WTC11 (cell line): ENCODE measurements around the gene RAB4A. TPM values are rescaled to one million over a fixed set of nuclear protein-coding genes. Genes with fewer than 3 reads are reported as not detected.

Experiments
- ATAC-seq: fragments of 200-7000 bp; cut with Tn5 transposase; 2 replicates; pipeline ENCODE4 v1.10.0; 2021; ENCODE audit warnings: mild to moderate bottlenecking, moderate library complexity
- CTCF ChIA-PET: fragments of 300-600 bp; sonication (Branson Sonifier 250); formaldehyde crosslinking; loops from one replicate; lab custom pipeline; 2021; ENCODE audit warnings: antibody characterized with exemption; lab: Charles Lee
- POLR2A ChIA-PET: fragments of 350-600 bp; sonication (Branson Sonifier 250); formaldehyde crosslinking; loops from one replicate; lab custom pipeline; 2021; ENCODE audit warnings: antibody characterized with exemption; lab: Charles Lee
- DNase-seq: peaks from one replicate; pipeline ENCODE4 v3.0.0; 2021; ENCODE audit warnings: low spot score
- H3K27ac Mint-ChIP-seq: 2 replicates; pipeline ENCODE4 v1.8.0; 2021; ENCODE audit warnings: mixed read lengths
- H3K27me3 Mint-ChIP-seq: 2 replicates; pipeline ENCODE4 v1.8.0; 2021; ENCODE audit warnings: low read depth, mild to moderate bottlenecking, moderate library complexity, mixed read lengths
- H3K36me3 Mint-ChIP-seq: 2 replicates; pipeline ENCODE4 v1.8.0; 2021; ENCODE audit warnings: mixed read lengths
- H3K4me1 Mint-ChIP-seq: 2 replicates; pipeline ENCODE4 v1.8.0; 2022; ENCODE audit warnings: mixed read lengths
- H3K4me3 Mint-ChIP-seq: 2 replicates; pipeline ENCODE4 v1.8.0; 2021; ENCODE audit warnings: mild to moderate bottlenecking, moderate library complexity, mixed read lengths
- H3K9me3 Mint-ChIP-seq: 2 replicates; pipeline ENCODE4 v1.8.0; 2021; ENCODE audit warnings: mixed read lengths
- CREM ChIP-seq: sonication (generic); formaldehyde crosslinking; IDR thresholded peaks from 2 replicates; pipeline ENCODE4 v1.8.1; 2022; ENCODE audit warnings: mild to moderate bottlenecking, missing genetic modification reagents, moderate library complexity
- ELF4 ChIP-seq: sonication (generic); formaldehyde crosslinking; IDR thresholded peaks from 2 replicates; pipeline ENCODE4 v1.8.1; 2022; ENCODE audit warnings: low read depth, mild to moderate bottlenecking, moderate library complexity, missing genetic modification reagents
- GABPB1 ChIP-seq: sonication (generic); formaldehyde crosslinking; IDR thresholded peaks from 2 replicates; pipeline ENCODE4 v1.8.1; 2023; ENCODE audit warnings: mild to moderate bottlenecking, missing genetic modification reagents
- HMGA2 ChIP-seq: fragments of 250-450 bp; sonication (Bioruptor Pico); IDR thresholded peaks from 2 replicates; pipeline ENCODE4 v1.4.0; 2021; ENCODE audit warnings: mild to moderate bottlenecking, moderate library complexity
- JAZF1 ChIP-seq: fragments of 250-450 bp; sonication (Bioruptor Pico); IDR thresholded peaks from 2 replicates; pipeline ENCODE4 v1.9.0; 2021; ENCODE audit warnings: moderate library complexity, mild to moderate bottlenecking, inconsistent platforms
- NR1H2 ChIP-seq: sonication (generic); formaldehyde crosslinking; IDR thresholded peaks from 2 replicates; pipeline ENCODE4 v1.9.0; 2021; ENCODE audit warnings: mild to moderate bottlenecking, moderate library complexity, missing genetic modification reagents
- OVOL2 ChIP-seq: fragments of 250-450 bp; sonication (Bioruptor Pico); IDR thresholded peaks from 2 replicates; pipeline ENCODE4 v1.9.0; 2021; ENCODE audit warnings: mild to moderate bottlenecking, borderline replicate concordance
- SP1 ChIP-seq: sonication (generic); formaldehyde crosslinking; conservative IDR thresholded peaks from 2 replicates; pipeline ENCODE4 v1.8.1; 2022; ENCODE audit warnings: missing genetic modification reagents
- ZNF121 ChIP-seq: sonication (generic); formaldehyde crosslinking; IDR thresholded peaks from 2 replicates; pipeline ENCODE4 v1.8.0; 2023; ENCODE audit warnings: missing genetic modification reagents
- total RNA-seq: library from RNA; stranded (reverse); gene quantifications from 3 replicates; pipeline ENCODE4 v1.2.3, GENCODE V29; 2021
- TF ChIP-seq, protein P1 (sequence below): sonication (generic); formaldehyde crosslinking; IDR thresholded peaks from 2 replicates; pipeline ENCODE4 v1.8.0; 2022; ENCODE audit warnings: mild to moderate bottlenecking, missing genetic modification reagents
- TF ChIP-seq, protein P2 (sequence below): fragments of 200-600 bp; IDR thresholded peaks from 2 replicates; pipeline ENCODE4 v1.8.0; 2022; ENCODE audit warnings: antibody characterized with exemption
- TF ChIP-seq, protein P3 (sequence below): fragments of 250-450 bp; sonication (Bioruptor Pico); IDR thresholded peaks from 2 replicates; pipeline ENCODE4 v1.8.0; 2021; ENCODE audit warnings: mild to moderate bottlenecking

The RAB4A gene
- total RNA-seq, 1 experiment from 2014 or later: 67.9 TPM

DNA sequence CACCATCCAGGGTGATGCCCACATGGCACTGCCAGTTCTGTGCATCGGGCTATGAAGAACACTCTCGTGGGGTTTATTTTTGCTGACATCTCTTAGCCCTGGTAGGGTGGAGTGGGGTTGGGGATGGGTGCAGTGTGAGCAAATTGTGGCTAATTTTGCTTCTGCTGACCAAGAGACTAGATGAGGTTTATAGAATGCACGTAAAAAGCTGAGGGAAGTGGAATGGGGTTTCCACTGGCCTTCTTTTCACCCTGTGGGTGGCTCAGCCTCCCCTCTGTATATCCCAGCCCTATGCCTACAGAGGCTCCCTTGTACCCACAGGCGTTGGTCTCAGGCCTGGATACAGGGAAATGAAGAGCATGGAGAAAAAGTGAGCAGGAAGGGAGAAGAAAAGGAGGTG is 44.1 kb upstream of the RAB4A start:
- ChIA-PET CTCF (interaction anchor here (0.7 to 5.6 kb wide), 23 partner anchors 10 to 562 kb away, joined by 3 to 61 read pairs (median 5); partner anchors contain the start of gene RHOU), POLR2A (interaction anchor here (0.6 kb wide), 1 partner anchor 490 kb away, joined by 4 read pairs; no protein-coding TSS in a partner anchor)
- no peak overlapping the region for H3K27ac Mint-ChIP-seq
- ATAC-seq (no peak), DNase-seq (no peak)
- TF ChIP-seq OVOL2 (CRISPR knock-in tag): no peak
- TF ChIP-seq SP1 (CRISPR knock-in tag): no peak
- TF ChIP-seq NR1H2 (CRISPR knock-in tag): no peak
- no peak for TF ChIP-seq JAZF1
- TF ChIP-seq, protein P1, sequence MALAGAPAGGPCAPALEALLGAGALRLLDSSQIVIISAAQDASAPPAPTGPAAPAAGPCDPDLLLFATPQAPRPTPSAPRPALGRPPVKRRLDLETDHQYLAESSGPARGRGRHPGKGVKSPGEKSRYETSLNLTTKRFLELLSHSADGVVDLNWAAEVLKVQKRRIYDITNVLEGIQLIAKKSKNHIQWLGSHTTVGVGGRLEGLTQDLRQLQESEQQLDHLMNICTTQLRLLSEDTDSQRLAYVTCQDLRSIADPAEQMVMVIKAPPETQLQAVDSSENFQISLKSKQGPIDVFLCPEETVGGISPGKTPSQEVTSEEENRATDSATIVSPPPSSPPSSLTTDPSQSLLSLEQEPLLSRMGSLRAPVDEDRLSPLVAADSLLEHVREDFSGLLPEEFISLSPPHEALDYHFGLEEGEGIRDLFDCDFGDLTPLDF: no peak
- H3K4me3 Mint-ChIP-seq: no peak overlapping the region
- no peaks in the 10 kb centered on the region for H3K36me3 Mint-ChIP-seq
- peaks cover 59% of the 10 kb centered on the region for H3K4me1 Mint-ChIP-seq
- H3K9me3 Mint-ChIP-seq: no peaks in the 10 kb centered on the region
- no peaks in the 10 kb centered on the region for H3K27me3 Mint-ChIP-seq

DNA sequence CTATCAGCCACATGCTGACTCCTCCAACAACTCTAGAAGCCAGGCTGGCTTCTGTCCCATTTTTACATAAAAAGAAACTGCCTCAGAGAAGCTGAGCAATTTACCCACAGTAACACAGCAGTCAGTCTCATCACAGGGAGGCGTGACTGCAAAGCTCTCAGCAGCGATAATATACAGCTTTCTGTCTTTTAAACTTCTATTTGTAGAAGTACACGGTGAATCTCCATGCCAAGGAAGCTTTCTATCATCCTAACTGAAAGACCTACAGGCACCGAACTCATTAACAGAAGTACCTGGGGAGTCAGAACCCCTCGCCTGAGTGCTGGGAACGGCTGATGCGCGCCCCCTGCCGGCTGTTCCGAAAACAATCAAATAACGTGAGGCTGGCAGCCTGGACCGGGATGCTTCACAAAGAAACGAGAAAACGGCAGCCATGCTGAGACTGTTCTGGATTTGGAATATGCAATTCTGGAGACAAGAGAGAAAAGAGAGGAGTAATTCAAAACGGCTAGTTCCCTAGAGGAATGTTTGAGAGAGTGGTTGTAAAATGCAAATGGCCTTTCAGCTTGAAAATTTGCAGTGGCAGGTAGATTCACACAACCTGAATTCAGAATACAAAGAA is 43.5 kb upstream of the RAB4A start:
- Mint-ChIP-seq H3K9me3 (no peaks in the 10 kb centered on the region), H3K27ac (peak overlapping the region; percentile 86), H3K4me3 (no peak overlapping the region), H3K36me3 (no peaks in the 10 kb centered on the region), H3K27me3 (no peaks in the 10 kb centered on the region; the same call in 1 of the 2 replicates), H3K4me1 (peaks cover 65% of the 10 kb centered on the region)
- ChIA-PET CTCF (interaction anchor here (0.7 to 5.6 kb wide), 27 partner anchors 9 to 563 kb away, joined by 3 to 61 read pairs (median 4); partner anchors contain the start of gene RHOU), POLR2A (interaction anchor here (0.6 kb wide), 1 partner anchor 491 kb away, joined by 4 read pairs; no protein-coding TSS in a partner anchor)
- DNase-seq: peak; percentile 91
- ATAC-seq: peak; percentile 40
- TF ChIP-seq CREM (CRISPR knock-in tag): no peak
- 0 out of 2 replicates have a peak, but pooled peaks have one; percentile 20 for TF ChIP-seq GABPB1 (CRISPR knock-in tag)
- TF ChIP-seq, protein P2, sequence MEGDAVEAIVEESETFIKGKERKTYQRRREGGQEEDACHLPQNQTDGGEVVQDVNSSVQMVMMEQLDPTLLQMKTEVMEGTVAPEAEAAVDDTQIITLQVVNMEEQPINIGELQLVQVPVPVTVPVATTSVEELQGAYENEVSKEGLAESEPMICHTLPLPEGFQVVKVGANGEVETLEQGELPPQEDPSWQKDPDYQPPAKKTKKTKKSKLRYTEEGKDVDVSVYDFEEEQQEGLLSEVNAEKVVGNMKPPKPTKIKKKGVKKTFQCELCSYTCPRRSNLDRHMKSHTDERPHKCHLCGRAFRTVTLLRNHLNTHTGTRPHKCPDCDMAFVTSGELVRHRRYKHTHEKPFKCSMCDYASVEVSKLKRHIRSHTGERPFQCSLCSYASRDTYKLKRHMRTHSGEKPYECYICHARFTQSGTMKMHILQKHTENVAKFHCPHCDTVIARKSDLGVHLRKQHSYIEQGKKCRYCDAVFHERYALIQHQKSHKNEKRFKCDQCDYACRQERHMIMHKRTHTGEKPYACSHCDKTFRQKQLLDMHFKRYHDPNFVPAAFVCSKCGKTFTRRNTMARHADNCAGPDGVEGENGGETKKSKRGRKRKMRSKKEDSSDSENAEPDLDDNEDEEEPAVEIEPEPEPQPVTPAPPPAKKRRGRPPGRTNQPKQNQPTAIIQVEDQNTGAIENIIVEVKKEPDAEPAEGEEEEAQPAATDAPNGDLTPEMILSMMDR: peak; percentile 95

DNA sequence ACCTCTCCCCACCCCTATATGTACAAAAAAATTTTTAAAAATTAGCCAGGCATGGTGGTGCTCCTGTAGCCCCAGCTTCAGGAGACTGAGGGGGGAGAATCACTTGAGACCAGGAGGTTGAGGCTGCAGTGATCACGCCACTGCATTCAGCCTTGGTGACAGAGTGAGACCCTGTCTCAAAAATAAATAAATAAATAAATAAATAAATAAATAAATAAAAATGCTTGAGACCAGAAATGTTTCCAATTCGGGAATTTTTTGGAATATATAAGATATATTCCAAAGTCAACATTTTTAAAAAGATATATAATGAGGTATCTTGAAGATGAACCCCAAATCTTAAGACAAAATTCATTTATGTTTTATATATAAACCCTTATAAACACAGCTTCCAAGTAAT is 42.4 kb upstream of the RAB4A start:
- H3K27me3 Mint-ChIP-seq: peaks cover 2% of the 10 kb centered on the region
- TF ChIP-seq HMGA2 (CRISPR knock-in tag): peak; percentile 35; the same call in 1 of the 2 replicates
- TF ChIP-seq, protein P3, sequence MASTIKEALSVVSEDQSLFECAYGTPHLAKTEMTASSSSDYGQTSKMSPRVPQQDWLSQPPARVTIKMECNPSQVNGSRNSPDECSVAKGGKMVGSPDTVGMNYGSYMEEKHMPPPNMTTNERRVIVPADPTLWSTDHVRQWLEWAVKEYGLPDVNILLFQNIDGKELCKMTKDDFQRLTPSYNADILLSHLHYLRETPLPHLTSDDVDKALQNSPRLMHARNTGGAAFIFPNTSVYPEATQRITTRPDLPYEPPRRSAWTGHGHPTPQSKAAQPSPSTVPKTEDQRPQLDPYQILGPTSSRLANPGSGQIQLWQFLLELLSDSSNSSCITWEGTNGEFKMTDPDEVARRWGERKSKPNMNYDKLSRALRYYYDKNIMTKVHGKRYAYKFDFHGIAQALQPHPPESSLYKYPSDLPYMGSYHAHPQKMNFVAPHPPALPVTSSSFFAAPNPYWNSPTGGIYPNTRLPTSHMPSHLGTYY (CRISPR knock-in tag): no peak
- ATAC-seq: no peak
- H3K36me3 Mint-ChIP-seq: no peaks in the 10 kb centered on the region
- no peaks in the 10 kb centered on the region for H3K9me3 Mint-ChIP-seq
- DNase-seq: no peak
- H3K27ac Mint-ChIP-seq: no peak overlapping the region
- H3K4me3 Mint-ChIP-seq: no peak overlapping the region
- CTCF ChIA-PET: interaction anchor here (0.9 to 5.6 kb wide), 11 partner anchors 18 to 564 kb away, joined by 3 to 61 read pairs (median 5); partner anchors contain the start of gene RHOU
- POLR2A ChIA-PET: interaction anchor here (1.3 kb wide), 1 partner anchor 82 kb away, joined by 3 read pairs; no protein-coding TSS in a partner anchor
- peaks cover 69% of the 10 kb centered on the region for H3K4me1 Mint-ChIP-seq

DNA sequence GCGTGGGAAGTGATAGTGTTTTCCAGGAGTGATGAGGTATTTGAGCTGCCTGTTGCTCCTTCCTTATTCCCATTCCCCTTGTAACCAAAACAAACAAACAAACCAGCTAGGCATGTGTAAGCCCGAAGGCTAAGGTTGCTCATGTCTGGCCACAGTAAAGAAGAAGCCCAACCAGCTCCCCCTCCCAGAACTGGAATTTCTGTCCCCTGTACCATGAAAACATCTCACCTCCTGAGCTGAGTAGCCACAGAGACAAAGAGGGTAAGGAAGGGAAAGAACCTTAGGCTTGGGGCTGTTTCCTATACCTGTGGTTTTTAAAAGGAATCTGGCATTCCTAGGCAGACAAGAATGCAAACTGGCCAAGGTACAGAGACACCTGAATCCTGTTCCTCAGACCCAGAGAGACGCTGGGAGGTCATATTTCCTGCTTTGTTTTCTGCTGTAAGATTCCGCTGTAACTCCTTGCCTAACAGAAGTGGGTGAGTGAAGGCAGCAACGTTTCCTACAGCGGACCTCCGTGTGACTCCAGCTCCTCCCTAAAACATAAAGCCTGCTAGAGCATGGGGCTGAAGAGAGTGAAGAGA is 41.7 kb upstream of the RAB4A start:
- ATAC-seq (peak; percentile 58), DNase-seq (no peak)
- no peaks in the 10 kb centered on the region for H3K36me3 Mint-ChIP-seq
- peaks cover 70% of the 10 kb centered on the region for H3K4me1 Mint-ChIP-seq
- TF ChIP-seq ZNF121: peak; percentile 98
- TF ChIP-seq ELF4 (CRISPR knock-in tag): no peak
- CTCF ChIA-PET: interaction anchor here (0.9 to 5.6 kb wide), 7 partner anchors 10 to 135 kb away, joined by 3 to 61 read pairs (median 3); no protein-coding TSS in a partner anchor
- no peaks in the 10 kb centered on the region for H3K9me3 Mint-ChIP-seq
- peak overlapping the region; percentile 50 for H3K4me3 Mint-ChIP-seq
- peak overlapping the region; percentile 99 for H3K27ac Mint-ChIP-seq
- POLR2A ChIA-PET: interaction anchor here (0.8 to 1.5 kb wide), 3 partner anchors 26 to 493 kb away, joined by 3 read pairs; no protein-coding TSS in a partner anchor
- peaks cover 5% of the 10 kb centered on the region for H3K27me3 Mint-ChIP-seq
